H4 (cell line): ENCODE data around the gene WNT3. TPM values are rescaled to one million over a fixed set of nuclear protein-coding genes. Genes with fewer than 3 reads are reported as not detected.

Experiments used
- DNase-seq: peaks from one replicate; pipeline ENCODE4 v3.0.0-alpha.2; 2015; ENCODE audit warnings: low spot score
- total RNA-seq: library from RNA; depleted of rRNA; stranded (reverse); fragments of >200 nt; shearing (Covaris generic); gene quantifications from 2 replicates; pipeline ENCODE4 v1.2.3, GENCODE V29; 2014

WNT3 gene
- total RNA-seq, 1 experiment from 2014 or later = 3.4 TPM

DNA sequence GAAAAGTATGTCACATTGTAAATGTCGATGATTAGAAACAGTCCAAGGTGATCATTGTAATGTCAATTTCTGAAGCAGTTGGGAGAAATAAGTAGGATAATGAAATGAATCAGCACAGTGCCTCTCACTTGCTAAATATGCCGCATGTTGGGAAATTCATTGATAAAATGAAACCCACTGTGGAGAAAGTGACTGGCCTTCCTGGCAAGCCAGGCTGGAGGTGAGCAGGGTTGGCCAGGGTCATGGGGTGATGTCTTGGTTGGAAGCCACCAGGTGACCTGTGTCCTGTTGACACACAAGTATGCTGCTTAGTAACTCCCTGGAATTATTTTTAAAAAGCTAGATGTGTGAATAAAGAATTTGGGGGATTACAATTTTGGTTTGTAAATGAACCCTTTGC lies 18.0 kb upstream of the WNT3 start:
- no peak for DNase-seq

- no peak for DNase-seq
Observed at GRCh38 chr17:46834846-46835245, 16.4 kb upstream of the WNT3 start.

DNA sequence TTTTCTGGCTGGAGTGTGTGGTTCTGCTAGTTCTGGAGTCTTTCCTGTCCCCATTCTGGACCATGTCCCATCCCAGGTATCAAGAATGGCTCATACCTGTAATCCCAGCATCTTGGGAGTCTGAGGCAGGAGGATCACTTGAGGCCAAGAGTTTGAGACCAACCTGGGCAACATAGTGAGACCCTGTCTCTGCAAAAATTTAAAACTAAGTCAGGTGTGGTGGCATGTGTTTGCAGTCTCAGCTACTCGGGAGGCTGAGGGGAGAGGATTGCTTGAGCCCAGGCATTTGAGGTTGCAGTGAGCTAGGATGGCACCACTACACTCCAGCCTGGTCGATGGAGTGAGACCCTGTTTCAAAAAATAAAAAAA lies 15.3 kb upstream of the WNT3 start:
- no peak for DNase-seq

DNA sequence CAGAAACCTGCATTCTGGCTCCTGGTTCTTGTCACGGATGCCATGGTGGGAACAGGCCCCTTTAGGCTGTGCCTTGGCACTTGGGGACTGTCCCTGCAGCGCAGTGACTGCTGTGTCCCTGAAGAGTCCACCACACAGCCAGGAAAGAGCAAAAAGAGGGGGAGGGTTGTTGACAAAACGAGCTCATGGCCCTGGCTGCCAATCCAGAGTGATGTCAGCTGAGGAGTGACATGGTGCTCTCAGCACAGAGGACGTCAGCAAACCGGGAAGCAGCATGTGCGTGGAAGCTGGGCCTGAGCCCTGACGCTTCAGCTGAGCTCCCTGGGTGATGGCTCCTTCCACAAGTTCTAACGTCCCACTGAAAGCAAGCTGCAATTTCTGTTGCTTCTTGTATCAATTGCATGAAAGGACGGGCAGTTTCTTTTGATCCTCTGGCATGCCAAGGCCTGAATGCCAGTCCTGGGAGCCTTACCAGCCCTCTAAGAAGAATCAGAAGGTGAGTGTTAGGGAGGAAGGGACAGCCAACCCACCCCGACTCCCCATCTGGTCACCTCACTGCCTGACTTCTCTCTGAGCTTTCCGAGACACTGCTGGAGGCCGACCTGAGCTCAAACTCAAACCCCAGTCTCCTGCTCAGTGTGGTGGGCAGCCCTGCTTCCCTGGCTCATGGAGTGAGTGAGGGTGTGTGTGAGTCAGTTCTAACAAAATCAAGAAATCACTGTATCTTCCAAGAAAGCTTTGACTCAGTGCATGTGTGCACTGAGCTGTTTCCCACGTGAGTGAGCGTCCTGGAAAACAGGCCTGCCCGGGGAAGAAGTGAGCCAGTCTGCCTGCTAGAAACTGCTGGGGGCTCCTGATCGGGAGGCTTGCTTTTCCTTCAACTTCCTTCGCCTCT lies 14.7 kb upstream of the WNT3 start:
- DNase-seq = no peak

DNA sequence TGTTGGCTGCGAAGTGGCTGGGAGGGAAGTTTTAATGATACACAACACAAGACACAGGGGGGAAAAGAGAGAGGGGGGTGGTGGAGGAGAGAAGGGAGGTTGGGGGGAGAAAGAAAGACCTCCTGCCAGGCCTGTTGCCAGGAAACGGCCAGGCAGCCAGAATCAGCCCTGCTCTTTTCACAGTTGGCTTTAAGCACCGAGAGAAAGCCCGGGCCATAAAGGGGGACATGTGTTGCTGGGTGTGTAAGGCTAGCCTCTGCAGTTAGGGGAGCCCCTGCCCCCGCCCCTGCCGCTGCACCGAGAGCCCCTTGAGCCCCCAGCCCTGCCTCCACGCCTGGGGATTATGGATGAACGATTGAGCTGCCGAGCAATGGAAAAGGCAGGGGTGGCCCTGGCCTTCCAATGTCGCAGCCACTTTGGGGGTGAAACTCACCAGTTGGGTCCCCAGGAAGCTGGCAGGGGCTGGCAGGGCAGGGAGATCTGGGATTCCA lies 13.9 kb upstream of the WNT3 start:
- no peak for DNase-seq

- no peak for DNase-seq
Observed at GRCh38 chr17:46831573-46832330, 13.3 kb upstream of the WNT3 start.

GRCh38 chr17:46827274-46827673 lies 8.8 kb upstream of the WNT3 start:
- DNase-seq = no peak

- no peak for DNase-seq
Observed at GRCh38 chr17:46826116-46826515, 7.6 kb upstream of the WNT3 start.

DNA sequence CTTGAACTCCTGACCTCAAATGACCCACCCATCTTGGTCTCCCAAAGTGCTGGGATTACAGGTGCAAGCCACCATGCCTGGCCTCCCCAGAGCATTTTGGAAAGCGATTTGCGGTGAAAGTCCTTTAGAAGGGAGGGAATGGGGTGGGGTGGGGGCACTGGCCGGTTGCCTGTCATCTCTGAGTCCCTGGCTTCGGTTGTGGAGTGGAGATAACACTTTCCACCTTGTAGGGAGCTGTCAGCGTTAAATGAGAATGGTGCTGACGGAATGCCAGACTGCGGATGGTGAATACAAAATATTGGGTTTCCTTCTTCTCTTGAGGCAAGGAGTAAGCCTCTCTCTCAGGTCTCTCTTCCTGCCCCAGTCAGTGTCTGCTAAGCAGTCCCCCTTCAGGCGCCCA lies 5.2 kb upstream of the WNT3 start:
- DNase-seq = no peak

DNA sequence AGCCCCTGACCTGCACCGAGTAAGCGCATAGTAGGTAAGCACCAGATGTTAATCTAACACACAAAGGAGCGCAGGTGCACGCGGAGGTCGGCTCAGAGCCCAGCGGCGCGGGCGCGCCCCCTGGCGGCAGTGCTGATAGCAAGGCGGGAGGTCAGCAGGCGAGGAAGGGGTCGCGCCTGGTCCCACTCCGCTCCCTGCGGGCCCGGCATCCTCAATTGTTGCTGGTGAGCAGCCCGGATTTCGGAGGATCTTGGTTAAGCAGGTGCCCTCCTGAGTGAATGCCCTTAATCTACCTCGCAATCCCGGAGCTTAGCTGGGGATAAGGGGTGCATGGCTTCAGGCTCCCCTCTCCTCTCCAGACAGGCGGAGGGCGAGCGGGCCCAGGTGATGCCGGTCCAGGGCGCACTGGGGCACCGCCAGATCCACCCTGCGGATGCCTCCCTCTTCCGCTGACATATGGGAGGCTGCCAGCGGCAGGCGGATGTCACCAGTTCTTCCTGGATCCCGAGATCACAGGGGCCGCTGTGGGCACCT lies 4.0 kb upstream of the WNT3 start:
- no peak for DNase-seq

- DNase-seq = no peak
Observed at GRCh38 chr17:46821482-46822387, 3.2 kb upstream of the WNT3 start.

DNA sequence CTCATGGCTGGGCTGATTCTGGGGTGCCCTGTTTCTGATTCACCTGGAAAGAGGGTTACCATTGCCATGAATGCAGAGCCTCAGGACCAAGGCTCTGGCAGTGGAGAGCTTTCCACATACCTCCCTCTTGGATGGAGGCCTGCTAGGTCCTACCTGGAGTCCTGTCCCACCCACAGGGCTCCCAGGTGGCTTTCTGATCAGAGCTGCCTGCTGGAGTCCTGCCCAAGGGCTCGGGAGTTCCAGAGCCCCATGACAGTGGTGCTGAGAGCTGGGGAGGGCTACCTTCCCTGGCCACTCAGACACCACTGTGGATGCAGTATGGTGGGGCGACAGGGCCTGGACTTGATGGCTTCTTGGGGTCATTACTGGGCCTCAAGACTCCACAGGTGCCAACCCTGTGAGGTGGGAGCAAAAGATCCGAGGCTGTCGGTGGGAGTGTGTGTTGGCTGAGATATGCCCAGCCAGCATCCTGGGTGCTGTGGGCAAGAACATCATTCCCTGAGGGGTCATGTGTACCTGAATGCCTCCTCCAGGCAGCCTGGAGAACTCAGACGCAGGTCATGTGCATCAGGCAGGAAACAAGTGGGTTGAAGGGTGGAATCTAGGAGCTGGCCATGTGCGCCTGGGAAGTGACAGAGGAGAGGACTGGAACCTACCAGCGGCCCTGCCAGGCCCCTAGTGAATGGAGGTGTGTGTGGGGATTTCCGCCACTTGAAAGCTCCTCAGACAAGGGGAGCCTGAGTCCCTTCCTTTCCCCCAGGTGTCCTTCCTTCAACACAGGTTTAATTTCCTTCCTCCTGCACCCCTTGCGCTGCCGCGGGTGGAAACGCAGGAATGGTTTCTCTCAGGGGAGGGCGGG lies 2.3 kb upstream of the WNT3 start:
- no peak for DNase-seq

DNA sequence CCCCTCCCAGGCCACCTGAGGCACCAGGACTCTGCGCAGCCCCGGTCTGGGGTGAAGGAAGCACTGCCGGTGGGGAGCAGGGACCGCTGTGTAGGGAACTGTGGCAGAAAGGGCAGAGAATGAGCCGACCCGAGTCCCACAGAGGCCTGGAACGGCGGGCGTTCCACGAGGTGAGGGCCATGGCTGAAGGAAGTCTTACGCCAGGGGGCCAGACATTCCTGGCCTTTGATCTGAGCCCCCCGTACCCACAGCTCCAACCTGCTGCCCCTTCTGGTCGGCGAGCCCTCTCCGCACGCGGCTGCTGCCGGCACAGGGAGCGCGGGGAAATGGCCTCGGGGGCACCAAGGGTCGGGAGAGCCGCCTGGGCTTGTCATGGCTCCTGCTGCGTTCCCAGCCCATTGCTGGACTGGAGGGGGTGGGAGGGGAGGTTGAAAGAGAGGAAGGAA lies 1.4 kb upstream of the WNT3 start:
- no peak for DNase-seq

DNA sequence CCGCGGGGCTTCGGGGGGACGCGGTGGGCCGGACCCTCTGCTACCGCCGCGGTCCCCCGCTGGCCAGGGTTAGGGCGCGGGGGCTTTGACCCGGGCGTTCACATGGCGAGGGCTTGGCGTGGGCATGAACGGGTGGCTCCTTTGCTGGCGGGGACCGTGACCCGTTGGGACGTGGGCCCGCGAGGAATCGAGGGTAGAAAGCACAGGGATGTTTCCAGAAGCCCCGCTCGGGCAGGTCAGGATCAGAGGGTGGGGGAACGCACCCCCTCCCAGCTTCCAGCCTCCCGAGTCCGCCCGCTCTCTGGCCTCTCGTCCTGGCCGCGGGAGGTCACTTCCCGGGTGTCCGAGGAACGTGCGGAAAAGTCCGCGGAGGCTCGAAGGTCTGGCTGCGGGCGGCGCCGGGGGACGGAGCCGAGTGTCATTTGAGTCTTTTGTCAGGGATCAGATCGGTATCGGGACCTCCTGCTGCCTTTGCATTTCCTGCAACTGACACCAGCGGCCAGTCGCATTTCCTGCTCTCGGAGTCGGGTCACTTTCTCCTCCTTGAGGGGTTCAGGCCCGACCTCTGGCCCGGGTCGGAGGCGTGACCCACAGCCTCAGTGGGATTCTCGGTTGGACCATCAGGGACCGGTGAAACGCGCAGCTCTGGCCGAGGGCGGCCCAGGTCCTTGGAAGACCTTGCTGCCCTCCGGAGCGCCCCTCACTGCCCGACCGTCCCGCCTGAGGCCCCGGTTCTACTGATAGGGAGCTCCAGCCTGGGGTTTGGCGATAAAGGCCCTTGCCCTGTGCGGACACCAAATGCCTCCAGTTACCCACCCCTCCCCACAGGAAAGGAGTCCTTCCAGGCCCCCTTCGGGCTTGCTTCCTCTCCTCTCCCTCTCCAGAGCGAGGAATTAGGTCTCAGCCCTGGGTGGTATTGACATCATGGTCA lies 702 bp upstream of the WNT3 start:
- DNase-seq = no peak

GRCh38 chr17:46817901-46818209 lies 637 bp downstream of the WNT3 start:
- no peak for DNase-seq

GRCh38 chr17:46817151-46817900 lies 1.2 kb downstream of the WNT3 start:
- no peak for DNase-seq

DNA sequence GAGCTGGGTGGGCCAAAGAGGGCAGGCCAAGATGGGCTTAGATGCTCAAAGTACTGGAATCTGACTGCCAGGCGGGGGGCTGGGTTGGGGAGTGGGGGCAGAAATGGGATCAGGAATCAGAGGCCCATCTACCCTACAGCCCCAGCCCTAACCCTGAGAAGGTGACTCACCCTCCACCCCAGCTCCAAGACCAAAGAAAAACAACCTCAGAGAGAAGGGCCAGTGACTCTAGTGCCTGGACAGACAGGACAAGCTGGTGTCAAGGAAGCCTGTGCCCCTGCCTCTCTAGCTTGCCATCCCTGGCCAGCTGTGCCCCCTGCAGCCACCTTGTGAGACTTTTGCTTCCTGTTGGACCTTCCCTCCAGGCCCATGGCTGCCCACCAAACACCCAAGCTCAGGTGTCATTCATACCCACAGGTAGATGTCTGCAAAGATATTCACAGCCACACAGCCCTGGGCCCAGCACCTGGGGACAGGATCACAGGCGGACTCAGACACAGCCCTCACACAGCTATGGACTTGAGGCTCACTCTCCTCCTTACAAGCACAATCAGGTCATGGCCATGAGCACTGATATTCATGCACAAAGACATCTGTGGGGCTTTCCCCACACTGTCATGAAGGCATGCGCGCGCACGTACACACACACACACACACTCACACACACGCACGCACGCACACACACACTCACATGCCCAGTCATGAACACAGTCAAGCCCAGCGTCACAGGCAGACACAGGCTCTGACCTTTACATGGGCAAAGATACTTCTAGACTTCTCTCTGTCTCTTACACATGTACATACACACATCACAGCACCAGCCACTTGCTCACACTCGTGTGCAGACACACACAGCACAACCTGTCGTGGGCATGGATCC lies 2.8 kb downstream of the WNT3 start:
- DNase-seq = no peak

DNA sequence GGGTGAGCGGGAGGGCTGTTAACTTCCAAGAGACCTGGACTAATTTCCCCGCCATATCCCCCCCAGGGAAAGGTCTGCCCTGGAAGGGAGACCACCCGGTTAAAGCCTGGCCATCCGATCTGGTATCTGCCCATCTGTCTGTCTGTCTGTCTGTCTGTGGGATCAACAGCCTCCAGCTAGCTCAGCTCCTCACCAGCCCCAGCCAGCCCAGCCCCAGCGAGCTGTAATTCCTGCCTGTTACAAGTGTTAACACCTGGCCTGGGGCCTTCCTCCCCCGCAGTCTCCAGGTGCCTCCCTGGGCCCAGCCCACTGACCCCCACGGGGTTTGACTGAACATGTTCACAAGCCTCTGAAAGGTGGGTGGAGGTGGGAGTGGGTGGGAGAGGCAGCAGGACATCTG lies 4.0 kb downstream of the WNT3 start:
- no peak for DNase-seq
